ENCODE measurements around the gene ATRN. TPM values are rescaled to one million over a fixed set of nuclear protein-coding genes. Genes with fewer than 3 reads are reported as not detected.
"Not testable (repeated sequence)": the region's sequence is repeated elsewhere in the genome, so short reads cannot be mapped to it uniquely, and the experiment has no call there.

The ATRN gene
- total RNA-seq = 10 to 100 TPM; 17.0 to 23.1 TPM

GRCh38 chr20:3470627-3471396, at the start of gene ATRN:
Gene ATRN (plus strand): TSS chr20:3471018. CDS start chr20:3471108, 90 bp downstream.
- intact Hi-C loops (cut with DNase I) = no loop called here

GRCh38 chr20:3421985-3422384, 48.8 kb upstream of the ATRN start:
- TF ChIP-seq CTCF (IDR thresholded peaks at IDR 0.05) = no peak
- Histone ChIP-seq H3K27me3 (no peaks in the 10 kb centered on the region), H3K9ac (ENCODE audit: low read depth in 2 of 2, low read length in 2 of 2) (no peak overlapping the region), H3K9me3 (no peaks in the 10 kb centered on the region), H3K4me3 (no peak overlapping the region), H3K27ac (no peak overlapping the region), H3K4me1 (no peaks in the 10 kb centered on the region), H3K36me3 (no peaks in the 10 kb centered on the region)
- intact Hi-C loops (cut with DNase I) = no loop called here
- DNase-seq = no peak

More at GRCh38 chr20:3470627-3471396, at the start of gene ATRN:
- peak within 1 kb of the TSS; percentile 63 for H3K27ac ChIP-seq
- H3K4me1 ChIP-seq = peaks cover 16% of the 10 kb centered on the region
- TF ChIP-seq CTCF (IDR thresholded peaks at IDR 0.05) = no peak
- no peaks in the 10 kb centered on the region for H3K27me3 ChIP-seq
- H3K36me3 ChIP-seq = no peaks in the 10 kb centered on the region
- H3K9me3 ChIP-seq = no peaks in the 10 kb centered on the region
- H3K4me3 ChIP-seq = peak within 1 kb of the TSS; percentile 100
- peak within 1 kb of the TSS; percentile 77 to 91 for H3K9ac ChIP-seq (ENCODE audit: low read depth in 2 of 2, low read length in 2 of 2)
- DNase-seq = peak; percentile 89

GRCh38 chr20:3423126-3423525, 47.7 kb upstream of the ATRN start:
- intact Hi-C loops (cut with DNase I) = no loop called here
- Histone ChIP-seq H3K36me3 (no peaks in the 10 kb centered on the region), H3K27ac (no peak overlapping the region), H3K27me3 (no peaks in the 10 kb centered on the region), H3K9me3 (no peaks in the 10 kb centered on the region), H3K4me3 (no peak overlapping the region), H3K9ac (ENCODE audit: low read depth in 2 of 2, low read length in 2 of 2) (no peak overlapping the region), H3K4me1 (no peaks in the 10 kb centered on the region)
- DNase-seq = no peak
- TF ChIP-seq CTCF (IDR thresholded peaks at IDR 0.05) = no peak

GRCh38 chr20:3426766-3427165, 44.1 kb upstream of the ATRN start:
- DNase-seq; H3K9ac ChIP-seq (ENCODE audit: low read depth in 2 of 2, low read length in 2 of 2); H3K27me3 ChIP-seq; H3K27ac ChIP-seq; H3K36me3 ChIP-seq; H3K9me3 ChIP-seq; H3K4me3 ChIP-seq; H3K4me1 ChIP-seq; intact Hi-C loops (cut with DNase I): not testable (repeated sequence)

- Histone ChIP-seq H3K9ac (ENCODE audit: low read depth in 2 of 2, low read length in 2 of 2) (no peak overlapping the region), H3K27ac (no peak overlapping the region), H3K9me3 (no peaks in the 10 kb centered on the region), H3K36me3 (no peaks in the 10 kb centered on the region), H3K27me3 (peaks cover 21% of the 10 kb centered on the region), H3K4me1 (no peaks in the 10 kb centered on the region), H3K4me3 (no peak overlapping the region)
- intact Hi-C loops (cut with DNase I) = no loop called here
- no peak for TF ChIP-seq CTCF (IDR thresholded peaks at IDR 0.05)
- DNase-seq = no peak
Measured at GRCh38 chr20:3430376-3431069, 40.3 kb upstream of the ATRN start.

- TF ChIP-seq CTCF (IDR thresholded peaks at IDR 0.05) = no peak
- H3K27ac ChIP-seq = no peak overlapping the region
- no peak overlapping the region for H3K9ac ChIP-seq (ENCODE audit: low read depth in 2 of 2, low read length in 2 of 2)
- no peak for DNase-seq
- intact Hi-C loops (cut with DNase I) = no loop called here
- H3K4me3 ChIP-seq = no peak overlapping the region
- no peaks in the 10 kb centered on the region for H3K4me1 ChIP-seq
- H3K27me3 ChIP-seq = peaks cover 21% of the 10 kb centered on the region
- H3K9me3 ChIP-seq = no peaks in the 10 kb centered on the region
- no peaks in the 10 kb centered on the region for H3K36me3 ChIP-seq
Measured at GRCh38 chr20:3431109-3431508, 39.7 kb upstream of the ATRN start.
